ENCODE measurements around the gene GRIPAP1. TPM values are rescaled to one million over a fixed set of nuclear protein-coding genes. Genes with fewer than 3 reads are reported as not detected.

Gene GRIPAP1
- total and polyA plus RNA-seq, 2 donors (not counting 3 experiments of a cell fraction or from before 2014, with no cell fraction given) = 25.3 to 49.4 TPM

- TF ChIP-seq CTCF (IDR thresholded peaks at IDR 0.05; ENCODE audit: extremely low read depth in 1 of 2, insufficient read depth in 1 of 2, low read depth in 1 of 2, low read length in 2 of 2) (peak in 1 of 2 donors; percentile 18), EZH2 (IDR thresholded peaks at IDR 0.05; ENCODE audit: borderline replicate concordance, low read depth, low read length, severe bottlenecking) (no peak)
- H2AFZ ChIP-seq (ENCODE audit: low read depth, low read length) = no peak overlapping the region
- peak overlapping the region; percentile 41 for H3K9ac ChIP-seq (replicated peaks; ENCODE audit: extremely low read depth, insufficient read depth, low read length)
- H3K9me1 ChIP-seq (replicated peaks; ENCODE audit: control insufficient read depth, extremely low read depth, insufficient read depth, low read length) = no peaks in the 10 kb centered on the region
- H3K4me3 ChIP-seq (replicated peaks in 1 of 3; ENCODE audit: insufficient read depth in 1 of 3, low read depth in 1 of 3, low read length in 3 of 3) = peak overlapping the region in 2 of 3 experiments; percentile 19 to 23
- H4K20me1 ChIP-seq (replicated peaks; ENCODE audit: control insufficient read depth, extremely low read depth, insufficient read depth, low read length) = no peaks in the 10 kb centered on the region
- POLR2A ChIA-PET = no interaction called here
- DNase-seq (ENCODE audit: low read depth, low spot score) (peak; percentile 85), FAIRE-seq (peak; percentile 100)
- H3K9me3 ChIP-seq (replicated peaks; ENCODE audit: control insufficient read depth, insufficient read depth, low read length) = no peaks in the 10 kb centered on the region
- peaks cover 29% of the 10 kb centered on the region for H3K79me2 ChIP-seq (ENCODE audit: control insufficient read depth, insufficient read depth, low read length)
- peak overlapping the region; percentile 42 for H3K27ac ChIP-seq (ENCODE audit: insufficient read depth, low read depth, low read length)
- no peaks in the 10 kb centered on the region for H3K27me3 ChIP-seq (ENCODE audit: control insufficient read depth in 2 of 2, insufficient read depth in 2 of 2, low read length in 2 of 2)
- H3K4me1 ChIP-seq (ENCODE audit: control insufficient read depth, extremely low read depth, insufficient read depth, low read length) = peaks cover 33% of the 10 kb centered on the region
- CTCF ChIA-PET = interaction anchor here (1.1 kb wide), 1 partner anchor 38 kb away, joined by 3 read pairs; the partner anchor contains the start of gene GRIPAP1
- peaks cover 5 to 8% of the 10 kb centered on the region in 2 experiments for H3K36me3 ChIP-seq (ENCODE audit: control insufficient read depth in 2 of 2, extremely low read depth in 1 of 2, insufficient read depth in 2 of 2, low read length in 2 of 2)
- dilution Hi-C loops (cut with MboI; ENCODE audit: extremely low pct_ligation_motif_present, low sequenced_read_pairs) = no loop called here
- intact Hi-C loops (cut with micrococcal nuclease) = loop anchor here (5.0 kb wide), 1 partner anchor 123 kb away; the partner anchor contains the start of gene MAGIX
- H3K4me2 ChIP-seq (ENCODE audit: insufficient read depth, low read length) = peak overlapping the region; percentile 37
- no TSS peak for BruUV-seq (replicated peaks)
These were observed 37.7 kb upstream of the GRIPAP1 start for GRCh38 chrX:49039598-49040375.

- Histone ChIP-seq H3K27ac (ENCODE audit: insufficient read depth, low read depth, low read length) (no peak overlapping the region), H3K9me3 (replicated peaks; ENCODE audit: control insufficient read depth, insufficient read depth, low read length) (no peaks in the 10 kb centered on the region), H3K9me1 (replicated peaks; ENCODE audit: control insufficient read depth, extremely low read depth, insufficient read depth, low read length) (no peaks in the 10 kb centered on the region), H3K4me3 (replicated peaks in 1 of 3; ENCODE audit: insufficient read depth in 1 of 3, low read depth in 1 of 3, low read length in 3 of 3) (no peak overlapping the region), H3K4me1 (ENCODE audit: control insufficient read depth, extremely low read depth, insufficient read depth, low read length) (peaks cover 28% of the 10 kb centered on the region), H3K4me2 (ENCODE audit: insufficient read depth, low read length) (no peak overlapping the region), H3K27me3 (ENCODE audit: control insufficient read depth in 2 of 2, insufficient read depth in 2 of 2, low read length in 2 of 2) (no peaks in the 10 kb centered on the region), H3K9ac (replicated peaks; ENCODE audit: extremely low read depth, insufficient read depth, low read length) (no peak overlapping the region), H3K79me2 (ENCODE audit: control insufficient read depth, insufficient read depth, low read length) (peaks cover 29% of the 10 kb centered on the region), H4K20me1 (replicated peaks; ENCODE audit: control insufficient read depth, extremely low read depth, insufficient read depth, low read length) (no peaks in the 10 kb centered on the region), H3K36me3 (ENCODE audit: control insufficient read depth in 2 of 2, extremely low read depth in 1 of 2, insufficient read depth in 2 of 2, low read length in 2 of 2) (peaks cover 5 to 24% of the 10 kb centered on the region in 2 experiments), H2AFZ (ENCODE audit: low read depth, low read length) (no peak overlapping the region)
- FAIRE-seq = no peak
- no TSS peak for BruUV-seq (replicated peaks)
- dilution Hi-C loops (cut with MboI; ENCODE audit: extremely low pct_ligation_motif_present, low sequenced_read_pairs) (no loop called here), intact Hi-C loops (cut with micrococcal nuclease) (no loop called here)
- POLR2A ChIA-PET = no interaction called here
- DNase-seq (ENCODE audit: low read depth, low spot score) = no peak
- CTCF ChIA-PET = no interaction called here
- TF ChIP-seq CTCF (IDR thresholded peaks at IDR 0.05; ENCODE audit: extremely low read depth in 1 of 2, insufficient read depth in 1 of 2, low read depth in 1 of 2, low read length in 2 of 2) = no peak
These were observed 35.9 kb upstream of the GRIPAP1 start for GRCh38 chrX:49037883-49038475.

All from endothelial cell of umbilical vein (primary cell).